Lower leg skin (tissue), 3 donors: ENCODE data around the gene TMEM170B.

Experiments
- POLR2A ChIP-seq, 2 donors: fragments of 450-650 bp; IDR thresholded peaks; one replicate each; pipeline ENCODE4 v1.6.1; 2016 to 2017; ENCODE audit warnings: antibody characterized with exemption in 2 of 2, mild to moderate bottlenecking in 1 of 2, moderate library complexity in 1 of 2
- TF ChIP-seq, protein P1 (sequence below), 3 donors: fragments of 450-650 bp; IDR thresholded peaks; one replicate each; pipeline ENCODE4 v1.5.1; 2016; ENCODE audit warnings: antibody characterized with exemption in 3 of 3, mild to moderate bottlenecking in 3 of 3, moderate library complexity in 2 of 3

DNA sequence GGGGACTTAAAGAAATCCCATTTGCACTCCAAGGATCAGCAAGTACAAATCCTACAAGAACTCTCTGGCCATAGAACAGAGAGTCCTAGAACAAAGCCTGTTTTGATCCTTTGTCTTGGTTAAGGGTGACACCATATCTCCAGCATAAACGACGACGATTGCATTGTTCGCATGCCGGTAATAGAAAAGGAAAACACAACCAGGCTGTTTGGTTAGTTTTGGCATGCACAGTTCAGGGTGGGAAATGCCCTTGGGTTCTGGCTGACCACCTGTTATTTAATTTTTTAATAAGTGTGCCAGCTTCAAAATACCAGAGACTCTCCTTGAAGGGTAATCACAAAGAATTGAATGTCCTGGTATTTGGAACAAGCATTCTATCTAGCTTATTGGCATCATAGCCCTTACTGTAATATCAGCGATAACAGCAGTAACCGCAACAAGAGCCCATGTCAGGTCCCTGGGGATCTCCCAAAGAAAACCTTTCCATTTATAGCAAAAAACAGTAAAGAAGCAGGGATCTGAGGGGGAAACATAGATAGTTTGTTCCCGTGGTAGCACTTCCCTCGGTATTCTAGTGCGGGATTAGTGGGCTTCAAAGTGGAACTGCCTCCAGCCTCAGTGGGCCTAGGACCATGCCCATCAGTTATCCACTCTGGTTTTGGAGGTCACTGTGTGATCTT, 77.1 kb downstream of the TMEM170B start:
- TF ChIP-seq, protein P1, sequence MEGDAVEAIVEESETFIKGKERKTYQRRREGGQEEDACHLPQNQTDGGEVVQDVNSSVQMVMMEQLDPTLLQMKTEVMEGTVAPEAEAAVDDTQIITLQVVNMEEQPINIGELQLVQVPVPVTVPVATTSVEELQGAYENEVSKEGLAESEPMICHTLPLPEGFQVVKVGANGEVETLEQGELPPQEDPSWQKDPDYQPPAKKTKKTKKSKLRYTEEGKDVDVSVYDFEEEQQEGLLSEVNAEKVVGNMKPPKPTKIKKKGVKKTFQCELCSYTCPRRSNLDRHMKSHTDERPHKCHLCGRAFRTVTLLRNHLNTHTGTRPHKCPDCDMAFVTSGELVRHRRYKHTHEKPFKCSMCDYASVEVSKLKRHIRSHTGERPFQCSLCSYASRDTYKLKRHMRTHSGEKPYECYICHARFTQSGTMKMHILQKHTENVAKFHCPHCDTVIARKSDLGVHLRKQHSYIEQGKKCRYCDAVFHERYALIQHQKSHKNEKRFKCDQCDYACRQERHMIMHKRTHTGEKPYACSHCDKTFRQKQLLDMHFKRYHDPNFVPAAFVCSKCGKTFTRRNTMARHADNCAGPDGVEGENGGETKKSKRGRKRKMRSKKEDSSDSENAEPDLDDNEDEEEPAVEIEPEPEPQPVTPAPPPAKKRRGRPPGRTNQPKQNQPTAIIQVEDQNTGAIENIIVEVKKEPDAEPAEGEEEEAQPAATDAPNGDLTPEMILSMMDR (IDR thresholded peaks at IDR 0.05), result no peak
- TF ChIP-seq POLR2A (IDR thresholded peaks at IDR 0.05), result no peak
